ENCODE results near the gene PIERCE2.

GRCh38 chr15:55401786-55402246 lies 6.5 kb upstream of the PIERCE2 start:
- no peak for TF ChIP-seq CTCF (IDR thresholded peaks at IDR 0.05)
- TF ChIP-seq, protein P1, sequence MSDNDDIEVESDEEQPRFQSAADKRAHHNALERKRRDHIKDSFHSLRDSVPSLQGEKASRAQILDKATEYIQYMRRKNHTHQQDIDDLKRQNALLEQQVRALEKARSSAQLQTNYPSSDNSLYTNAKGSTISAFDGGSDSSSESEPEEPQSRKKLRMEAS (IDR thresholded peaks at IDR 0.05), result no peak
- TF ChIP-seq CEBPB (IDR thresholded peaks at IDR 0.05), result no peak

All from A549 (cell line).